ENCODE data around the gene GARIN5A. TPM values are rescaled to one million over a fixed set of nuclear protein-coding genes. Genes with fewer than 3 reads are reported as not detected.

Gene GARIN5A
- total RNA-seq, 1 donor from 2014 or later: 1.1 TPM

DNA sequence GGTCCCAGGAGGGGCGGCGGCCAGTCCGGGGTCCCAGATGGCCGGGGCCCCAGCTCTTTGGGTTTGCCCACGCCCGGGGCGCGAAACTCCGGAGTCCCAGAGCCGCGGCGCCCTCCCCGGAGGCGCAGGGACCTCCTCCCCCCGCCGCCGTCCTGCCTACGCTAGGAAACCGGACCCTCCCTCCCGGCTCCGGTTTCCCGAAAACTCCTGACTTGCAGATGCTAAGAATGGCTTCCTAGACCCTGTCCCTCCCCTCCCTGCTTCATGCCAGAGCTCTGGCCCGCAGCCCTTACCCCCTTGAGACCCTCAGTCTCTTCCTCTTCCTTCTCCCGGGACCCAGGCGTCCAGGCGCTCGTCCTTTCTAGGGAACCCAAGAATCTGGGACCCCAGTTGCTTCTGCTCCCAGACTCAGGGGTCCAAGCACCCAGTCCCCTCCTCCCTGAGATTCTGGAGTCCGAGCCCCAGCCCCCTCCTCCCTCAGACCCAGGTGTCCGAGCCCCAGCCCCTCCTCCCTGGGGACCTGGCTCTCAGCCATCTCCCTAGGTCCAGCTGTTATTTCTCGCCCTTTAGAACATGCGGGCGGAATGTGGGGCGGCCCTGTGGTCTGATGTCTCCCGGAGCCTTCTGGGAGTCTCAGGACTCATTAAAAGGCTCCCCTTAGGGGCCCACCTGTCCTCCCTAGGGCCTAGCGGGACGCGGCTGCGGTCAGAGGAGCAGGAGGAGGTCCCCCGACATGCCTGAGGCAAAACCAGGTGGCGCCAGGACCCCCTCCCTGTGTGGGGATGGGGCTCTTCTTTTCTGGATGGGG lies 44.2 kb downstream of the GARIN5A start, which contains the start of gene MYBPC2:
TSS of gene MYBPC2 (plus strand) at position 672 of the 808 bp plus-strand sequence. CDS start at position 734, 62 bp downstream.
- Mint-ChIP-seq H3K36me3 (ENCODE audit: low read depth) (no peaks in the 10 kb centered on the region), H3K27ac (ENCODE audit: unreplicated experiment) (peak within 1 kb of the TSS; percentile 51), H3K9me3 (no peaks in the 10 kb centered on the region), H3K27me3 (ENCODE audit: low read depth) (peaks cover 56% of the 10 kb centered on the region), H3K4me3 (peak within 1 kb of the TSS; percentile 93), H3K4me1 (peaks cover 11% of the 10 kb centered on the region)
- TF ChIP-seq, protein P1, sequence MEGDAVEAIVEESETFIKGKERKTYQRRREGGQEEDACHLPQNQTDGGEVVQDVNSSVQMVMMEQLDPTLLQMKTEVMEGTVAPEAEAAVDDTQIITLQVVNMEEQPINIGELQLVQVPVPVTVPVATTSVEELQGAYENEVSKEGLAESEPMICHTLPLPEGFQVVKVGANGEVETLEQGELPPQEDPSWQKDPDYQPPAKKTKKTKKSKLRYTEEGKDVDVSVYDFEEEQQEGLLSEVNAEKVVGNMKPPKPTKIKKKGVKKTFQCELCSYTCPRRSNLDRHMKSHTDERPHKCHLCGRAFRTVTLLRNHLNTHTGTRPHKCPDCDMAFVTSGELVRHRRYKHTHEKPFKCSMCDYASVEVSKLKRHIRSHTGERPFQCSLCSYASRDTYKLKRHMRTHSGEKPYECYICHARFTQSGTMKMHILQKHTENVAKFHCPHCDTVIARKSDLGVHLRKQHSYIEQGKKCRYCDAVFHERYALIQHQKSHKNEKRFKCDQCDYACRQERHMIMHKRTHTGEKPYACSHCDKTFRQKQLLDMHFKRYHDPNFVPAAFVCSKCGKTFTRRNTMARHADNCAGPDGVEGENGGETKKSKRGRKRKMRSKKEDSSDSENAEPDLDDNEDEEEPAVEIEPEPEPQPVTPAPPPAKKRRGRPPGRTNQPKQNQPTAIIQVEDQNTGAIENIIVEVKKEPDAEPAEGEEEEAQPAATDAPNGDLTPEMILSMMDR (conservative IDR thresholded peaks at IDR 0.05): no peak
- no peak for DNase-seq (ENCODE audit: low read depth, low spot score)

DNA sequence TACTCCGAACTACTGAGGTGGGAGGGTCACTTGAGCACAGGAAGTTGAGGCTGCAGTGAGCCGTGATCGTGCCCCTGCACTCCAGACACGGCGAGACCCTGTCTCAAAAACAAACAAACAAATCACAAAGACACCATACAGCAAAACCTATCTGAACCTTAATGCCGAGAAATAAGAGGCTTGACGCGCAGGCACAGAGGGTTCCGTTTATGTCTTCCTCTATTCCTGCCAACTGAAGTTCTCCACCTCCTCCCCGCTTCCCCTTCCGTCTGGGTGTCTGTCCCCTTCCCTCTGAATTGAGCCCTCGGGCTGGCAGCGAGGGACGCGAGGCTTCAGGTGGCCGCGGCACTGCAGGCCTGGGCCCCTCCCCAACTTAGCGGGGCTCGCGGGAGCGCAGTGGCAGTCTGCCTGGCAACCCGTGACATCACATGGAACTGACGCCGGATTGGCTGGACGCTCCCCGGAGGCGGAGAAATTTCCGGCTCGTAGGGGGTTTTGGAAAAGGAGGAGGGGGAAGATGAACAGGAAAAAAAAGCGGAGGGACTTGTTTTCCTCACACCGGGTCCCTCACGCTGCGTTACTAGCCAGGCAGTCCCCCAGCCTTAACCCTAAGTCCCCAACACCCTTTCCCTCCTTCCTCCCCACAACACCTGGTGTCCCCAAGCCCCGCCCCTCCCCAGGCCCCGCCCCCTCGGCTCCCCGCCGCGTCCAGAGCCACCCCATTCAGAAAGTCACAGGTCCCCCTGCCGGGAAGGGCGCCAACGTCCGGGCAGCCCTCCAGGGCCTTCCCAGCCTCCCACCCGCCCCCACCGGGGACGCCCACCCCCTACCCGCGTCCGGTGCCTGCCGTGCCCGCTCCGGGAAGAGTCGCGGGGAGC lies 45.1 kb downstream of the GARIN5A start:
- Mint-ChIP-seq H3K27ac (ENCODE audit: unreplicated experiment) (peak overlapping the region; percentile 51), H3K36me3 (ENCODE audit: low read depth) (no peaks in the 10 kb centered on the region), H3K4me3 (peak overlapping the region; percentile 93), H3K9me3 (no peaks in the 10 kb centered on the region), H3K4me1 (peaks cover 11% of the 10 kb centered on the region), H3K27me3 (ENCODE audit: low read depth) (peaks cover 50% of the 10 kb centered on the region)
- TF ChIP-seq, protein P1 (conservative IDR thresholded peaks at IDR 0.05): no peak
- DNase-seq (ENCODE audit: low read depth, low spot score): peak; percentile 96

DNA sequence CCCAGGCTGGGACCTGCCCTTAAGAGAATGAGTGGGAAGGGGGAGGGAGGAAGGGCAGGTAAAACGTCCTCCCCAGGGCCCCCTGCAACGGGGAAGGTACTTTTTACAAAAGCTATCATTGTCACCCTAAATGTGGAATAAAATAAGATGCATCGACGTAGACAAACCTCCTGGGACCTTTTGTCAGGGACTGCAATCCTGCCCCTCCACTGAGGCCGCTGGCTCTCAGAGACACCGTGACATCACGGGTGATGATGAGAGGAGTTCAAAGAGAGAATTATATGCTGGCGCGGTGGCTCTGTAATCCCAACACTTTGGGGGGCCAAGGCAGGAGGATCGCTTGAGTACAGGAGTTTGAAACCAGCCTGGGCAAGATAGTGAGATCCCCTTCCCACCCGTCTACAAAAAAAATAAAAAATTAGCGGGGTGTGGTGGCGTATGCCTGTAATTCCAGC lies 45.7 kb downstream of the GARIN5A start:
- no peak for DNase-seq (ENCODE audit: low read depth, low spot score)
- Mint-ChIP-seq H3K27ac (ENCODE audit: unreplicated experiment) (no peak overlapping the region), H3K9me3 (no peaks in the 10 kb centered on the region), H3K27me3 (ENCODE audit: low read depth) (peaks cover 47% of the 10 kb centered on the region), H3K4me1 (peaks cover 11% of the 10 kb centered on the region), H3K36me3 (ENCODE audit: low read depth) (no peaks in the 10 kb centered on the region), H3K4me3 (peak overlapping the region; percentile 93)
- TF ChIP-seq, protein P1 (conservative IDR thresholded peaks at IDR 0.05): no peak

DNA sequence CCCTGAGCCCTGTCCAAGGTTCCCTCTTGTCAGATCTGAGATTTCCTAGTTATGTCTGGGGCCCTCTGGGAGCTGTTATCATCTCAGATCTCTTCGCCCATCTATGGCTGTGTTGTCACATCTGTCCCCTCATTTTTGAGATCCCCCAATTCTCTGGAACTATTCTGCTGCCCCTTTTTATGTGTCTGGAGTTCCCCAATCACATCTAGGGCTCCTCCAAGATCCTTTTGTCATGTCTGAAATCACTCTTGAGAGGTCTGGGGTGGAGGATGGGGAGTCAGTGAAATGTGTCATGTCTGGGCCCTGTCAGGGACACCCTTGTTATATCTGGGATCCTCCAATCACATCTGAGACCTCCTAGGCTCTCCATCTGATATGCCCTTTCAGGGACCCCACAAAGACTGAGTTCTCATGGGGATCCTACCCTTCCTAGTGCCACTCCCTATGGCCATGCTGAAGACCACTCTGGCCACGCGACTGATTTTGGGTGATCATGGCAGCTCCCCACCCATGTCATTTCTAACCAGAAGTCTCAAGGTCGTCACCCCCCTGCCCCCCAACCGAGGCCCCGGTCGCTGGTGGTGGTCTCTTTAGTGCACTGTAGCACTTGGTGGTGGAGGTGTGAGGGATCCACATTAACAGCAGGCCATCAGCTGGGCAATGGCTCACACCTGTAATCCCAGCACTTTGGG lies 47.7 kb downstream of the GARIN5A start:
- H3K9me3 Mint-ChIP-seq: no peaks in the 10 kb centered on the region
- no peak for DNase-seq (ENCODE audit: low read depth, low spot score)
- TF ChIP-seq, protein P1 (conservative IDR thresholded peaks at IDR 0.05): no peak
- no peak overlapping the region for H3K27ac Mint-ChIP-seq (ENCODE audit: unreplicated experiment)
- no peak overlapping the region for H3K4me3 Mint-ChIP-seq
- peaks cover 40% of the 10 kb centered on the region for H3K27me3 Mint-ChIP-seq (ENCODE audit: low read depth)
- peaks cover 11% of the 10 kb centered on the region for H3K4me1 Mint-ChIP-seq
- H3K36me3 Mint-ChIP-seq (ENCODE audit: low read depth): no peaks in the 10 kb centered on the region

DNA sequence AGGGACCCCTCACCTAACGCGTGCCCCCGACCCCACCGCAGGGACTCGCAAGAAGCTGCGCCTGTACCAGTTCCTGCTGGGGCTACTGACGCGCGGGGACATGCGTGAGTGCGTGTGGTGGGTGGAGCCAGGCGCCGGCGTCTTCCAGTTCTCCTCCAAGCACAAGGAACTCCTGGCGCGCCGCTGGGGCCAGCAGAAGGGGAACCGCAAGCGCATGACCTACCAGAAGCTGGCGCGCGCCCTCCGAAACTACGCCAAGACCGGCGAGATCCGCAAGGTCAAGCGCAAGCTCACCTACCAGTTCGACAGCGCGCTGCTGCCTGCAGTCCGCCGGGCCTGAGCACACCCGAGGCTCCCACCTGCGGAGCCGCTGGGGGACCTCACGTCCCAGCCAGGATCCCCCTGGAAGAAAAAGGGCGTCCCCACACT lies 48.6 kb downstream of the GARIN5A start:
- H3K27me3 Mint-ChIP-seq (ENCODE audit: low read depth): peaks cover 31% of the 10 kb centered on the region
- no peaks in the 10 kb centered on the region for H3K9me3 Mint-ChIP-seq
- H3K4me3 Mint-ChIP-seq: no peak overlapping the region
- H3K27ac Mint-ChIP-seq (ENCODE audit: unreplicated experiment): no peak overlapping the region
- H3K4me1 Mint-ChIP-seq: peaks cover 11% of the 10 kb centered on the region
- DNase-seq (ENCODE audit: low read depth, low spot score): no peak
- H3K36me3 Mint-ChIP-seq (ENCODE audit: low read depth): no peaks in the 10 kb centered on the region
- TF ChIP-seq, protein P1 (conservative IDR thresholded peaks at IDR 0.05): no peak
